Prostate gland (tissue), 2 donors: ENCODE data around the gene ATAD1. TPM values are rescaled to one million over a fixed set of nuclear protein-coding genes. Genes with fewer than 3 reads are reported as not detected.

Experiments used
- DNase-seq: peaks from one replicate; pipeline ENCODE4 v3.0.0-alpha.2; 2019; ENCODE audit warnings: low spot score
- H3K27ac ChIP-seq, 2 donors: fragments of 200-600 bp; sonication (generic); 2 replicates each; pipeline ENCODE4 v1.5.1; 2017 to 2019
- H3K27me3 ChIP-seq: fragments of 200-600 bp; sonication (generic); replicated peaks from 2 replicates; pipeline ENCODE4 v1.5.1; 2019; ENCODE audit not compliant: insufficient read depth
- H3K36me3 ChIP-seq, 2 donors: fragments of 200-600 bp; sonication (generic); 1 replicate in 1 of 2; 2 replicates in 1 of 2; pipeline versions ENCODE4 v1.5.1 to v1.8.1; 2017 to 2019
- H3K4me1 ChIP-seq: fragments of 200-600 bp; sonication (generic); replicated peaks from 2 replicates; pipeline ENCODE4 v1.5.1; 2019
- H3K4me3 ChIP-seq, 2 donors: fragments of 200-600 bp; sonication (generic); 2 replicates each; pipeline ENCODE4 v1.5.1; 2017 to 2019
- H3K9me3 ChIP-seq: fragments of 200-600 bp; sonication (generic); 2 replicates; pipeline ENCODE4 v1.5.1; 2017
- CTCF ChIP-seq, 4 experiments: fragments of 200-600 bp in 2 of 4; fragments of 450-650 bp in 2 of 4; sonication (generic) in 2 of 4; IDR thresholded peaks; 1 replicate in 3 of 4; 2 replicates in 1 of 4; pipeline ENCODE4 v1.5.1; 2016 to 2019; ENCODE audit warnings: antibody characterized with exemption in 4 of 4, mild to moderate bottlenecking in 2 of 4, moderate library complexity in 2 of 4
- POLR2A ChIP-seq: fragments of 450-650 bp; IDR thresholded peaks from one replicate; pipeline ENCODE4 v1.6.1; 2016; ENCODE audit warnings: antibody characterized with exemption, mild to moderate bottlenecking
- POLR2AphosphoS5 ChIP-seq: sonication (generic); formaldehyde crosslinking; IDR thresholded peaks from one replicate; pipeline ENCODE4 v1.6.1; 2017; ENCODE audit warnings: antibody characterized with exemption
- WGBS: methylation state at CpG from one replicate; pipeline ENCODE4 v1.1.5; 2018; 5-methylcytosine and 5-hydroxymethylcytosine counted together
- intact Hi-C: fragments of 100-400 bp; cut with DNase I; formaldehyde crosslinking; loops from one replicate; pipeline ENCODE4 v1.14.2; 2022
- total RNA-seq, 2 donors: library from RNA; depleted of rRNA; stranded (reverse); fragments of >200 nt; gene quantifications; one replicate each; pipeline ENCODE4 v1.1.0, GENCODE V29; 2016

ATAD1 gene
- total RNA-seq, 2 donors from 2014 or later, result 50.2 to 59.6 TPM

DNA sequence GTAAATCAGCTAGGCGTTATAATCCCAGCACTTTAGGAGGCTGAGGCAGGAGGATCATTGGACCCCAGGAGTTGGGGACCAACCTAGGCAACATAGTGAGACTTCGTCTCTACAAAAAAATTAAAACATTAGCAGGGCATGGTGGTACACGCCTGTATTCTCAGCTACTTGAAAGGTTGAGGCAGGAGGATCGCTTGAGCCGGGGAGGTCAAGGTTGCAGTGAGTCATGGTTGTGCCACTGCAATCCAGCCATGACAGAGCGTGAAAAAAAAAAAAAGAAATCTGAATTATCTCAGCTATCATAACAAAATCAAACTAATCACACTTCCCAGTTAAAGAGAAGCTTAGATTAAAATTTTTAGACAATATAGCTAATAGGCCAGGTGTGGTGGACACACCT, 35.3 kb downstream of the ATAD1 start:
- intact Hi-C loops, result no loop called here
- TF ChIP-seq CTCF (IDR thresholded peaks at IDR 0.05), result no peak
- TF ChIP-seq POLR2AphosphoS5, result no peak
- no peak for TF ChIP-seq POLR2A

DNA sequence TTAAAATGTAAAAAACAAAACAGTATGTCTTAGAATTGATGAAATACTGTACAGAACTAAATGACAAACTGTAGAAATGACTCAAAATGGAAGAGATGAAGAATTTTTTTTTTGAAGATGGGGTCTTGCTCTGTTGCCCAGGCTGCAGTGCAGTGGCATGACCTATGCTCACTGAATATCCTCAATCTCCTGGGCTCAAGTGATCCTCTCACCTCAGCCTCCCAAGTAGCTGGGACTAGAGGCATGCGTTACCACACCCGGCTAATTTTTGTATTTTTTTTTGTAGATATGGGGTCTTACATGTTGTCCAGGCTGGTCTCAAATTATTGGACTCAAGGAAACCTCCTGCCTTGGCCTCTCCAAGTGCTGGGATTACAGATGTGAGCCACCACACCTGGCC, 36.5 kb downstream of the ATAD1 start:
- H3K27ac ChIP-seq, result no peak overlapping the region
- H3K4me3 ChIP-seq, result no peak overlapping the region
- H3K27me3 ChIP-seq, result no peaks in the 10 kb centered on the region
- DNase-seq, result no peak
- H3K36me3 ChIP-seq, result no peaks in the 10 kb centered on the region
- TF ChIP-seq POLR2AphosphoS5 (no peak), CTCF (IDR thresholded peaks at IDR 0.05) (no peak), POLR2A (no peak)
- H3K4me1 ChIP-seq, result no peaks in the 10 kb centered on the region
- intact Hi-C loops, result no loop called here
- H3K9me3 ChIP-seq, result no peaks in the 10 kb centered on the region
- 98% methylated on average over 2 of the region's 2 CpGs for WGBS

More for the DNA sequence above, 35.3 kb downstream of the ATAD1 start:
- 98% methylated on average over 6 of the region's 6 CpGs for WGBS
- Histone ChIP-seq H3K36me3 (no peaks in the 10 kb centered on the region), H3K4me3 (no peak overlapping the region), H3K27ac (no peak overlapping the region), H3K4me1 (no peaks in the 10 kb centered on the region), H3K27me3 (no peaks in the 10 kb centered on the region), H3K9me3 (no peaks in the 10 kb centered on the region)
- no peak for DNase-seq

GRCh38 chr10:87776328-87776727, 41.7 kb downstream of the ATAD1 start:
- Histone ChIP-seq H3K4me3 (no peak overlapping the region), H3K9me3 (no peaks in the 10 kb centered on the region), H3K4me1 (no peaks in the 10 kb centered on the region), H3K36me3 (no peaks in the 10 kb centered on the region), H3K27ac (no peak overlapping the region), H3K27me3 (no peaks in the 10 kb centered on the region)
- WGBS, result 96% methylated on average over 6 of the region's 6 CpGs
- TF ChIP-seq POLR2A, result no peak
- TF ChIP-seq POLR2AphosphoS5, result no peak
- TF ChIP-seq CTCF (IDR thresholded peaks at IDR 0.05), result no peak
- intact Hi-C loops, result no loop called here
- DNase-seq, result no peak

DNA sequence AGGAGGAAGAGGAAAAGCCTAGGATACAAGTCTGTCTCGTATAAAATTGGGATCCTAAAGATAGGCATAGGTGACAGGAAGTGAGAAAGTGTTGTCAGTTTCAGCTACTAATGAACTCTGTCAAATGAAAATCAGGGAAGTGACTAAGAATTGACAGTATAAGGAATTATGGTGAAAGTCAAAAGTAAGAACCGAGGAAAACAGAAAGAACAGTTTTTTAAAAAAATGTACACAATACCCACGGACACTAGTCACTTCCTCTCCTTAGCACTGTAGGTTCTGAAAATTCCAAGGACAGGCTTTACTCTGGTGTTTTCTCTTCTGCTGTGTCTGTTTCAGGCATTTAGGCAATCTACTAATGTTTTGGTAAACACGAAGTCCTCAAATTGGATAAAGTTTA, 42.3 kb downstream of the ATAD1 start:
- Histone ChIP-seq H3K36me3 (no peaks in the 10 kb centered on the region), H3K4me3 (no peak overlapping the region), H3K4me1 (no peaks in the 10 kb centered on the region), H3K9me3 (no peaks in the 10 kb centered on the region), H3K27ac (no peak overlapping the region), H3K27me3 (no peaks in the 10 kb centered on the region)
- intact Hi-C loops, result no loop called here
- 54% methylated on average over 4 of the region's 4 CpGs for WGBS
- no peak for DNase-seq
- no peak for TF ChIP-seq POLR2A
- TF ChIP-seq POLR2AphosphoS5, result no peak
- TF ChIP-seq CTCF (IDR thresholded peaks at IDR 0.05), result no peak

- no peaks in the 10 kb centered on the region for H3K4me1 ChIP-seq
- H3K27ac ChIP-seq, result no peak overlapping the region
- no peaks in the 10 kb centered on the region for H3K36me3 ChIP-seq
- intact Hi-C loops, result no loop called here
- H3K4me3 ChIP-seq, result no peak overlapping the region
- no peaks in the 10 kb centered on the region for H3K27me3 ChIP-seq
- DNase-seq, result no peak
- TF ChIP-seq POLR2A, result no peak
- TF ChIP-seq CTCF (IDR thresholded peaks at IDR 0.05), result peak in 3 of 4 experiments; percentile 36 to 62 (median 49)
- TF ChIP-seq POLR2AphosphoS5, result no peak
- 84% methylated on average over 2 of the region's 2 CpGs for WGBS
- no peaks in the 10 kb centered on the region for H3K9me3 ChIP-seq
Measured at GRCh38 chr10:87771871-87772500, 46.0 kb downstream of the ATAD1 start.
